Vagina (tissue), 2 donors: ENCODE measurements around the gene GDF9.

ENCODE experiments used
- CTCF ChIP-seq, 3 experiments: fragments of 450-650 bp in 2 of 3; fragments of 200-600 bp in 1 of 3; sonication (generic) in 1 of 3; IDR thresholded peaks; one replicate each; pipeline ENCODE4 v1.5.1; 2017 to 2019; ENCODE audit warnings: antibody characterized with exemption in 3 of 3, mild to moderate bottlenecking in 2 of 3, moderate library complexity in 2 of 3
- POLR2A ChIP-seq, 2 donors: fragments of 450-650 bp; IDR thresholded peaks; one replicate each; pipeline ENCODE4 v1.6.1; 2017; ENCODE audit warnings: antibody characterized with exemption in 2 of 2, mild to moderate bottlenecking in 2 of 2, moderate library complexity in 2 of 2

GRCh38 chr5:132821350-132821749, 44.9 kb downstream of the GDF9 start:
- TF ChIP-seq CTCF (IDR thresholded peaks at IDR 0.05) (no peak), POLR2A (IDR thresholded peaks at IDR 0.05) (no peak)
